NT2/D1 (cell line): Measurements from ENCODE around the gene ELANE.

ENCODE experiments used
- DNase-seq: peaks from one replicate; pipeline ENCODE4 v3.0.0-alpha.2; 2011; ENCODE audit warnings: low read depth, low spot score
- H3K27me3 ChIP-seq: 2 replicates; pipeline ENCODE4 v1.6.0; 2011; ENCODE audit warnings: mild to moderate bottlenecking; ENCODE audit not compliant: insufficient read length, insufficient read depth
- H3K36me3 ChIP-seq: 2 replicates; pipeline ENCODE4 v1.6.1; 2011; ENCODE audit warnings: mild to moderate bottlenecking, low read length, mixed read lengths; ENCODE audit not compliant: insufficient read depth, insufficient read length
- H3K4me1 ChIP-seq: 2 replicates; pipeline ENCODE4 v1.5.1; 2011; ENCODE audit not compliant: insufficient read depth, insufficient read length
- H3K4me3 ChIP-seq: 2 replicates; pipeline ENCODE4 v1.5.1; 2011; ENCODE audit warnings: low read depth; ENCODE audit not compliant: insufficient read length
- H3K9ac ChIP-seq: 2 replicates; pipeline ENCODE4 v1.6.0; 2011; ENCODE audit warnings: low read depth; ENCODE audit not compliant: insufficient read length
- H3K9me3 ChIP-seq: 2 replicates; pipeline ENCODE4 v1.5.1; 2011; ENCODE audit warnings: mild to moderate bottlenecking, low read length; ENCODE audit not compliant: insufficient read depth
- SUZ12 ChIP-seq: IDR thresholded peaks from 2 replicates; pipeline ENCODE4 v1.6.1; 2011; ENCODE audit not compliant: insufficient read length, insufficient read depth; ENCODE audit errors: extremely low read depth
- YY1 ChIP-seq: IDR thresholded peaks from 2 replicates; pipeline ENCODE4 v1.6.1; 2011; ENCODE audit not compliant: insufficient read length, insufficient read depth
- ZNF274 ChIP-seq: IDR thresholded peaks from 2 replicates; pipeline ENCODE4 v1.6.1; 2011; ENCODE audit warnings: mild to moderate bottlenecking, low read depth, low read length

ELANE gene

DNA sequence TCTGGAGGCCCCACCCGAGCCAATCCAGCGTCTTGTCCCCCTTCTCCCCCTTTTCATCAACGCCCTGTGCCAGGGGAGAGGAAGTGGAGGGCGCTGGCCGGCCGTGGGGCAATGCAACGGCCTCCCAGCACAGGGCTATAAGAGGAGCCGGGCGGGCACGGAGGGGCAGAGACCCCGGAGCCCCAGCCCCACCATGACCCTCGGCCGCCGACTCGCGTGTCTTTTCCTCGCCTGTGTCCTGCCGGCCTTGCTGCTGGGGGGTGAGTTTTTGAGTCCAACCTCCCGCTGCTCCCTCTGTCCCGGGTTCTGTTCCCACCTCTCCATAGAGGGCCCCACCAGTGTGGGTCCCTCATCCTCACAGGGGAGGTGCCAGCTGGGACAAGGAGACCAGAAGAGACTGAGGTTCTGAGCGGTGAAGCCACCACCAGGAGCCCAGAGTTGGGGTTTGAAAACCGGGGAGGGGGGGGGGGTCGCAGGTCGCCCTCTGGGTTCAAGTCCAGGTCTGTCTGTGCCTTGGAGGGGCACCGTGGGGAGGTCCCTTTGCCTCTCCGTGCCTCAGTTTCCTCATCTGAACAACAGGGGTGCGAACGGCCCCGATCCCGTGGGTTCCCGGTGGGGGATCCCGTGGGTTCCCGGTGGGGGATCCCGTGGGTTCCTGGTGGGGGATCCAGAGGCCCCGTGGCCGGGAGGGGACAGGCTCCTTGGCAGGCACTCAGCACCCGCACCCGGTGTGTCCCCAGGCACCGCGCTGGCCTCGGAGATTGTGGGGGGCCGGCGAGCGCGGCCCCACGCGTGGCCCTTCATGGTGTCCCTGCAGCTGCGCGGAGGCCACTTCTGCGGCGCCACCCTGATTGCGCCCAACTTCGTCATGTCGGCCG, at the start of gene ELANE:
Gene ELANE (plus strand): TSS at position 168 of the 878 bp plus-strand sequence. CDS start 26 bp downstream, at position 194.
- Histone ChIP-seq H3K9ac (no peak within 1 kb of the TSS), H3K4me3 (no peak within 1 kb of the TSS), H3K36me3 (no peaks in the 10 kb centered on the region), H3K27me3 (no peaks in the 10 kb centered on the region), H3K4me1 (peaks cover 9% of the 10 kb centered on the region), H3K9me3 (no peaks in the 10 kb centered on the region)
- DNase-seq: no peak
- TF ChIP-seq SUZ12 (no peak), YY1 (no peak), ZNF274 (no peak)

DNA sequence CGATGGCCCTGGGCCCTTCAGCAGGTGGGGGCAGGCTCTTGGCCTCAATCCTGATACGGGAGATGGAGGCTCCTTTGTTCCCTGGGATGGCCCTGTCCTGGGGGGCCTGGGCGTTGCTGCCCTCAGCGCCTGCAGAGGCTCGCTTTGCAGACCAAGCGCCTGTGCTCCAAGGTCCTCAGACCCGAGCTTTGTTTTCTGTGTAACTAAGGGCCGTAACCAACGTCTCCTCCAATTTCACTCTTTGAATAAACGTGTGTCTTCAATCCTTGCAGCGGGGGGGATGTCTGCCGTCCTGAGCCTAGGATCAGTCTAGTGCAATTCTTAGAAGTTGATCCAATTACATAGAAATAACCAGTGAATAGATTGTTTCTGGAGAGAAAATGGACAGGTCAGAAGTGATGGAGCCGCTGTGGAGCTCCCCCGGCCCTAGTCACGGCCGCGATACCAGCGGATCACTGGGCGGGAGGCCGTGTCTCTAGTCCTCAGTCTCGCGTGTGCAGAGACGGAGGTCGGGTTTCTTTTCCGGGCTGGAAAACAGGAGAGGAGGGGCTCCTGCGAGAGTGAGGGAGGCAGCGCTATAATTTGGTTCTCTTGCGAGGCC, 49.5 kb upstream of the ELANE start:
- no peaks in the 10 kb centered on the region for H3K27me3 ChIP-seq
- H3K36me3 ChIP-seq: peaks cover 95% of the 10 kb centered on the region
- H3K4me1 ChIP-seq: peaks cover 44% of the 10 kb centered on the region
- H3K9me3 ChIP-seq: no peaks in the 10 kb centered on the region
- H3K9ac ChIP-seq: peak overlapping the region; percentile 68
- TF ChIP-seq ZNF274 (no peak), SUZ12 (no peak), YY1 (no peak)
- no peak for DNase-seq
- no peak overlapping the region for H3K4me3 ChIP-seq

DNA sequence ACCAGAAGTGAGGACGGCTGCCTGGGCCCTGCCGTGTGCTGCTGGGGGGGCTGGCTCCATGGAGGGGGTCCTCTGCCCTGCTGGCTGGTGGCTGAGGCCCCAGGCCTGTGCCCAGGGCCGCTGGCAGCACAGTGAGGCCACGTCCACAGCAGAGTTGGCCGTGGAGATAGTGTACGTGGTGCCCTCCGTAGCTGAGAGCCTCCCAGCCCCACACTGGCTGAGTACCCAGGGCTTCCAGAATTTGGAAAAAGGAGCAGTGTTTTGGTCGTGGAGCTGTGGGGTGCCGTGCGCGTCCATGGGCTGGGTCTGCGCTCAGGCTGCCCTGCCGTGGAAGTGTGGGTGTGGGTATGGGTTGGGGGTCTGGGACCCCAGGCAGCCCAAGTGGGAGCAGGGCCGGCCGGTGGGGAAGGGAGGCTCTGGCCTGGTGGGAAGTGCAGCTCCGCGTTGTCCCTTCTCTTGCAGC, 49.0 kb upstream of the ELANE start:
- no peaks in the 10 kb centered on the region for H3K27me3 ChIP-seq
- H3K4me1 ChIP-seq: peaks cover 46% of the 10 kb centered on the region
- peaks cover 100% of the 10 kb centered on the region for H3K36me3 ChIP-seq
- H3K9ac ChIP-seq: peak overlapping the region; percentile 65
- H3K4me3 ChIP-seq: no peak overlapping the region
- DNase-seq: no peak
- no peaks in the 10 kb centered on the region for H3K9me3 ChIP-seq
- TF ChIP-seq ZNF274: no peak
- no peak for TF ChIP-seq YY1
- no peak for TF ChIP-seq SUZ12

DNA sequence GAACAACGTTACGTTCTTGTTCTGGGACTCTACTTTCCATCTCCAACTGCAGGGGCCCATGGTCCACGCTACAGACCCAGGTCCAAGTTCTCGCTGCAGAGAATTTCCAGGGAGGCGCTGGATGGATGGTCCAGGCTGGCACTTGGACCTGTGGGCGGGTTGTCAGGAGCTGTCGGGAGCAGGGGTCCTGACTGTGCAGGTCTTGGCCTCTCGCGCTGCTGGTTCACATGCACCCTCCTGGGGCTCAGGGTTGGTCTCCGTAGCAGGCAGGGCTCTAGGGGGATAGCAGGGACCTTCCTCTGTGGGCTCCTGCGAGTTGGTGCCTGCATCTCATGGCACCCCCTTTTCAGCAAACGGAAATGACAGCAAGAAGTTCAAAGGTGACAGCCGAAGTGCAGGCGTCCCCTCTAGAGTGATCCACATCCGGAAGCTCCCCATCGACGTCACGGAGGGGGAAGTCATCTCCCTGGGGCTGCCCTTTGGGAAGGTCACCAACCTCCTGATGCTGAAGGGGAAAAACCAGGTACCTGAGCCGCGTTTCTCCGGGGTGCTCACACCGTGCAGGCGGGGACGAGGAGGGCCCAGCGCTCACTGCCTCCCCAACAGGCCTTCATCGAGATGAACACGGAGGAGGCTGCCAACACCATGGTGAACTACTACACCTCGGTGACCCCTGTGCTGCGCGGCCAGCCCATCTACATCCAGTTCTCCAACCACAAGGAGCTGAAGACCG, 48.3 kb upstream of the ELANE start:
- no peaks in the 10 kb centered on the region for H3K9me3 ChIP-seq
- no peak for DNase-seq
- H3K27me3 ChIP-seq: no peaks in the 10 kb centered on the region
- TF ChIP-seq ZNF274 (no peak), SUZ12 (no peak), YY1 (no peak)
- H3K4me1 ChIP-seq: peaks cover 46% of the 10 kb centered on the region
- peaks cover 100% of the 10 kb centered on the region for H3K36me3 ChIP-seq
- no peak overlapping the region for H3K9ac ChIP-seq
- no peak overlapping the region for H3K4me3 ChIP-seq

DNA sequence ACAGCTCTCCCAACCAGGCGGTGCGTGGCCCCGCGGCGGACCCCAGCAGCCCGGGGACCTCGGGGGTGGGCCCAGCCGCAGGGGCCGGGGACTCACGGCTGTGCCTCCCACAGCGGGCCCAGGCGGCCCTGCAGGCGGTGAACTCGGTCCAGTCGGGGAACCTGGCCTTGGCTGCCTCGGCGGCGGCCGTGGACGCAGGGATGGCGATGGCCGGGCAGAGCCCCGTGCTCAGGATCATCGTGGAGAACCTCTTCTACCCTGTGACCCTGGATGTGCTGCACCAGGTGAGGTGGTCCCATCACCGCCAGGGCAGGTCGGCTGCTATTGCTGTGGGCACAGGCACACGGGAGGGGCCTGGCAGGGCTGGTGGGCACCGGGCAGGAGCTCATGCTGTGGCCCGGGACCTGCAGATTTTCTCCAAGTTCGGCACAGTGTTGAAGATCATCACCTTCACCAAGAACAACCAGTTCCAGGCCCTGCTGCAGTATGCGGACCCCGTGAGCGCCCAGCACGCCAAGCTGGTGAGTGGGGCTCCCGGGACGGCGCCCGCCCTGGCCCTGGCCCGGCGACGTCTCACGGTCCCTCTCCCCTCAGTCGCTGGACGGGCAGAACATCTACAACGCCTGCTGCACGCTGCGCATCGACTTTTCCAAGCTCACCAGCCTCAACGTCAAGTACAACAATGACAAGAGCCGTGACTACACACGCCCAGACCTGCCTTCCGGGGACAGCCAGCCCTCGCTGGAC, 47.5 kb upstream of the ELANE start:
- Histone ChIP-seq H3K9me3 (no peaks in the 10 kb centered on the region), H3K27me3 (no peaks in the 10 kb centered on the region), H3K4me1 (peaks cover 46% of the 10 kb centered on the region), H3K4me3 (no peak overlapping the region), H3K36me3 (peaks cover 99% of the 10 kb centered on the region), H3K9ac (peak overlapping the region; percentile 21)
- TF ChIP-seq YY1 (no peak), ZNF274 (no peak), SUZ12 (no peak)
- DNase-seq: no peak

DNA sequence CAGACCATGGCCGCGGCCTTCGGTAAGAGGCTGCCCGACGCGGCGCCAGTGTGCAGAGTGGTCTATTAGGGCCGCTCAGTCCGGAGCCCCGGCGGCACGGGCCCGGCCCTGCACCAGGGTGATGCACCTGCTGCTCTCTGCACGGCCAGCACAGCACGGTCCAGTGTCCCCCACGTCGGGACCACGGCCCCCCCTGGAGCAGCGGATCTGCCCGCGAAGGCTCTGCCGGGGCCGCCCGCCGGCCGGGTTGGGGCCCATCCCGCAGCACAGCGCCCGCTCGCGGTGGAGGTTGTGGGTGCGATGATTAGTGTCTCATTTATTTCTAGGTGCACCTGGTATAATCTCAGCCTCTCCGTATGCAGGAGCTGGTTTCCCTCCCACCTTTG, 46.9 kb upstream of the ELANE start:
- no peak for DNase-seq
- H3K4me1 ChIP-seq: peaks cover 46% of the 10 kb centered on the region
- no peak overlapping the region for H3K4me3 ChIP-seq
- TF ChIP-seq YY1 (no peak), SUZ12 (no peak), ZNF274 (no peak)
- H3K36me3 ChIP-seq: peaks cover 99% of the 10 kb centered on the region
- H3K27me3 ChIP-seq: no peaks in the 10 kb centered on the region
- H3K9ac ChIP-seq: peak overlapping the region; percentile 21
- no peaks in the 10 kb centered on the region for H3K9me3 ChIP-seq
